ENCODE data around the gene ALPK3.

ALPK3 gene

GRCh38 chr15:84804005-84804900 lies 12.9 kb upstream of the ALPK3 start:
- DNase-seq (ENCODE audit: extremely low spot score): no peak
- POLR2A ChIA-PET: no interaction called here
- no peak for TF ChIP-seq ELF4 (IDR thresholded peaks at IDR 0.05)
- TF ChIP-seq FOXK2 (IDR thresholded peaks at IDR 0.05): no peak
- no peak for TF ChIP-seq LEF1 (IDR thresholded peaks at IDR 0.05; ENCODE audit: borderline replicate concordance)
- TF ChIP-seq TARDBP (IDR thresholded peaks at IDR 0.05): no peak
- no peak for TF ChIP-seq ZNF384 (IDR thresholded peaks at IDR 0.05)
- no peak for TF ChIP-seq FOXM1 (IDR thresholded peaks at IDR 0.05; ENCODE audit: borderline replicate concordance)
- no peak for TF ChIP-seq SUZ12 (IDR thresholded peaks at IDR 0.05)
- no peak for TF ChIP-seq CTBP1 (IDR thresholded peaks at IDR 0.05; ENCODE audit: borderline replicate concordance)
- no peak for TF ChIP-seq HDGF (IDR thresholded peaks at IDR 0.05; ENCODE audit: borderline replicate concordance)
- TF ChIP-seq BHLHE40 (IDR thresholded peaks at IDR 0.05; ENCODE audit: borderline replicate concordance): no peak
- TF ChIP-seq NFRKB (IDR thresholded peaks at IDR 0.05): no peak
- no peak for TF ChIP-seq ARNT (IDR thresholded peaks at IDR 0.05)
- CTCF ChIA-PET: interaction anchor here (1.0 kb wide), 1 partner anchor 21 kb away, joined by 3 read pairs; no protein-coding TSS in a partner anchor

DNA sequence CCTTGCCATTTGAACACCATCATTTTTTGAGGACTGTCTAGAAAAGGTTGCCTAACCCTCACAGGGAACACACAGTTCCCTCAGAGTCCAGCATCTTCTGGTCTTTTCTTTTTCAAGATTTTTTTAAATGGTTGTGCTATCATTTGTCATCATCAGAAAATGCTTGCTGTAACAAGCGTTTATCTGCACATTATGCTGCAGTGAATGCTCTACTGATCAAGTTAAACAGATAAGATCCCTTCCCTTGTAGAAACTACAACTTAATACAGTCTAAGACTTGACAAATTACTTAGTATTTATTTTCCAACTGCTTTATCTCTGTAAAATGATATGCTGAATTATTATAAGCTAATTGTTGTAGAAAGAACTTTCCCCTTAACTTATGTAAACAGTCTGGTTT lies 11.9 kb upstream of the ALPK3 start:
- ChIA-PET POLR2A (interaction anchor here (1.8 kb wide), 1 partner anchor 89 kb away, joined by 3 read pairs; the partner anchor contains the start of gene SEC11A), CTCF (no interaction called here)
- no peak for DNase-seq (ENCODE audit: extremely low spot score)
- TF ChIP-seq SUZ12 (IDR thresholded peaks at IDR 0.05) (no peak), CTBP1 (IDR thresholded peaks at IDR 0.05; ENCODE audit: borderline replicate concordance) (no peak), ZNF384 (IDR thresholded peaks at IDR 0.05) (no peak), PKNOX1 (IDR thresholded peaks at IDR 0.05) (no peak), ELF4 (IDR thresholded peaks at IDR 0.05) (no peak), FOXM1 (IDR thresholded peaks at IDR 0.05; ENCODE audit: borderline replicate concordance) (no peak), BHLHE40 (IDR thresholded peaks at IDR 0.05; ENCODE audit: borderline replicate concordance) (no peak), FOXA1 (IDR thresholded peaks at IDR 0.05) (no peak), LEF1 (IDR thresholded peaks at IDR 0.05; ENCODE audit: borderline replicate concordance) (no peak), L3MBTL2 (conservative IDR thresholded peaks at IDR 0.05) (no peak)

- ChIA-PET CTCF (no interaction called here), POLR2A (interaction anchor here (0.7 kb wide), 1 partner anchor 11 kb away, joined by 4 read pairs; no protein-coding TSS in a partner anchor)
- no peak for DNase-seq (ENCODE audit: extremely low spot score)
- TF ChIP-seq L3MBTL2 (conservative IDR thresholded peaks at IDR 0.05): no peak
- no peak for TF ChIP-seq HDGF (IDR thresholded peaks at IDR 0.05; ENCODE audit: borderline replicate concordance)
- no peak for TF ChIP-seq SUZ12 (IDR thresholded peaks at IDR 0.05)
- no peak for TF ChIP-seq ZNF384 (IDR thresholded peaks at IDR 0.05)
- TF ChIP-seq FOXM1 (IDR thresholded peaks at IDR 0.05; ENCODE audit: borderline replicate concordance): no peak
Measured at GRCh38 chr15:84807228-84807627, 9.9 kb upstream of the ALPK3 start.

GRCh38 chr15:84810073-84810840 lies 6.9 kb upstream of the ALPK3 start:
- DNase-seq (ENCODE audit: extremely low spot score): no peak
- TF ChIP-seq TARDBP (IDR thresholded peaks at IDR 0.05) (no peak), HDGF (IDR thresholded peaks at IDR 0.05; ENCODE audit: borderline replicate concordance) (no peak), BHLHE40 (IDR thresholded peaks at IDR 0.05; ENCODE audit: borderline replicate concordance) (no peak), L3MBTL2 (conservative IDR thresholded peaks at IDR 0.05) (no peak), FOXK2 (IDR thresholded peaks at IDR 0.05) (no peak), PKNOX1 (IDR thresholded peaks at IDR 0.05) (no peak), FOXM1 (IDR thresholded peaks at IDR 0.05; ENCODE audit: borderline replicate concordance) (no peak), FOXA1 (IDR thresholded peaks at IDR 0.05) (no peak), SP1 (IDR thresholded peaks at IDR 0.05) (no peak), NFRKB (IDR thresholded peaks at IDR 0.05) (no peak), CTBP1 (IDR thresholded peaks at IDR 0.05; ENCODE audit: borderline replicate concordance) (no peak), ARNT (IDR thresholded peaks at IDR 0.05) (no peak), ZNF384 (IDR thresholded peaks at IDR 0.05) (no peak)
- POLR2A ChIA-PET: interaction anchor here (1.6 kb wide), 1 partner anchor 94 kb away, joined by 6 read pairs; the partner anchor contains the start of gene SEC11A
- CTCF ChIA-PET: interaction anchor here (0.7 to 1.3 kb wide), 4 partner anchors 12 to 68 kb away, joined by 3 to 4 read pairs (median 4); no protein-coding TSS in a partner anchor

- no peak for DNase-seq (ENCODE audit: extremely low spot score)
- TF ChIP-seq LEF1 (IDR thresholded peaks at IDR 0.05; ENCODE audit: borderline replicate concordance) (no peak), ZNF384 (IDR thresholded peaks at IDR 0.05) (no peak), FOXA1 (IDR thresholded peaks at IDR 0.05) (no peak), BHLHE40 (IDR thresholded peaks at IDR 0.05; ENCODE audit: borderline replicate concordance) (no peak), NFRKB (IDR thresholded peaks at IDR 0.05) (no peak), FOXM1 (IDR thresholded peaks at IDR 0.05; ENCODE audit: borderline replicate concordance) (no peak), FOXK2 (IDR thresholded peaks at IDR 0.05) (no peak), HDGF (IDR thresholded peaks at IDR 0.05; ENCODE audit: borderline replicate concordance) (no peak), SUZ12 (IDR thresholded peaks at IDR 0.05) (no peak), ELF4 (IDR thresholded peaks at IDR 0.05) (no peak), TARDBP (IDR thresholded peaks at IDR 0.05) (no peak), PKNOX1 (IDR thresholded peaks at IDR 0.05) (no peak), L3MBTL2 (conservative IDR thresholded peaks at IDR 0.05) (no peak), SP1 (IDR thresholded peaks at IDR 0.05) (no peak), ARNT (IDR thresholded peaks at IDR 0.05) (no peak), CTBP1 (IDR thresholded peaks at IDR 0.05; ENCODE audit: borderline replicate concordance) (no peak)
- ChIA-PET POLR2A (interaction anchor here (1.6 kb wide), 1 partner anchor 95 kb away, joined by 6 read pairs; the partner anchor contains the start of gene SEC11A), CTCF (interaction anchor here (0.6 kb wide), 1 partner anchor 76 kb away, joined by 3 read pairs; no protein-coding TSS in a partner anchor)
Measured at GRCh38 chr15:84811151-84811550, 6.0 kb upstream of the ALPK3 start.
